Lung (tissue), 12 donors: Measurements from ENCODE around the gene ICE1. TPM values are rescaled to one million over a fixed set of nuclear protein-coding genes. Genes with fewer than 3 reads are reported as not detected.
"Not testable (repeated sequence)": the region's sequence is repeated elsewhere in the genome, so short reads cannot be mapped to it uniquely, and the experiment has no call there.

Source experiments
- ATAC-seq: fragments of 200-7000 bp; cut with Tn5 transposase; one replicate; pipeline ENCODE4 v1.9.1; 2020; ENCODE audit warnings: moderate number of reproducible peaks; ENCODE audit not compliant: insufficient read depth, low FRiP score
- DNase-seq, 3 donors: peaks; one replicate each; pipeline ENCODE4 v3.0.0-alpha.2; 2013 to 2017
- H3K27ac ChIP-seq, 2 donors: one replicate each; pipeline ENCODE4 v1.5.1; 2013; ENCODE audit warnings: mild to moderate bottlenecking in 2 of 2, moderate library complexity in 2 of 2, control low read depth in 1 of 2, inconsistent platforms in 1 of 2, low read depth in 1 of 2, low read length in 1 of 2
- H3K27me3 ChIP-seq, 3 donors: one replicate each; pipeline ENCODE4 v1.5.1; 2013; ENCODE audit warnings: low read length in 2 of 3; ENCODE audit not compliant: control insufficient read depth in 3 of 3, insufficient read depth in 3 of 3
- H3K36me3 ChIP-seq, 4 donors: one replicate each; pipeline ENCODE4 v1.5.1; 2013; ENCODE audit warnings: low read length in 4 of 4, mild to moderate bottlenecking in 1 of 4, moderate library complexity in 1 of 4; ENCODE audit not compliant: control insufficient read depth in 4 of 4, insufficient read depth in 4 of 4
- H3K4me1 ChIP-seq, 5 donors: one replicate each; pipeline ENCODE4 v1.5.1; 2013; ENCODE audit warnings: low read length in 5 of 5, mild to moderate bottlenecking in 2 of 5, moderate library complexity in 1 of 5; ENCODE audit not compliant: control insufficient read depth in 5 of 5, insufficient read depth in 5 of 5
- H3K4me3 ChIP-seq: one replicate; pipeline ENCODE4 v1.5.1; 2013; ENCODE audit warnings: mild to moderate bottlenecking, control low read depth, moderate library complexity
- H3K9ac ChIP-seq, 2 donors: one replicate each; pipeline ENCODE4 v1.5.1; 2013; ENCODE audit warnings: low read length in 2 of 2, control low read depth in 1 of 2; ENCODE audit not compliant: insufficient read depth in 1 of 2
- H3K9me3 ChIP-seq, 4 donors: one replicate each; pipeline ENCODE4 v1.5.1; 2013; ENCODE audit warnings: low read length in 3 of 4, mild to moderate bottlenecking in 1 of 4, moderate library complexity in 1 of 4; ENCODE audit not compliant: control insufficient read depth in 4 of 4, insufficient read depth in 3 of 4
- CTCF ChIP-seq: IDR thresholded peaks from 2 replicates; pipeline ENCODE4 v1.5.1; 2012; ENCODE audit warnings: mild to moderate bottlenecking; ENCODE audit errors: control extremely low read depth, extremely low read depth
- WGBS, 2 donors: extraction: QIAGEN DNeasy Blood & Tissue Kit; methylation state at CpG; one replicate each; pipeline ENCODE4 v1.1.7; 2013; 5-methylcytosine and 5-hydroxymethylcytosine counted together
- polyA plus RNA-seq, 2 donors: library from polyadenylated mRNA; stranded (reverse); fragments of 200-250 nt; gene quantifications; one replicate each; pipeline ENCODE4 v1.2.1, GENCODE V29; 2013
- total RNA-seq, 2 donors: library from RNA; depleted of rRNA in 1 of 2; stranded (reverse); fragments of >200 nt in 1 of 2; gene quantifications; one replicate each; pipeline ENCODE4 v1.2.1, GENCODE V29; 2014 to 2021
- donor health status: control.
- donor health status: control.
- donor health status: Bipolar disorder and iron deficiency.
- donor health status: healthy.
- donor health status: DM: yes; HTN: yes; CAD: no.

ICE1 gene
- total and polyA plus RNA-seq, 4 donors, result 4.9 to 33.3 (median 14.8) TPM

DNA sequence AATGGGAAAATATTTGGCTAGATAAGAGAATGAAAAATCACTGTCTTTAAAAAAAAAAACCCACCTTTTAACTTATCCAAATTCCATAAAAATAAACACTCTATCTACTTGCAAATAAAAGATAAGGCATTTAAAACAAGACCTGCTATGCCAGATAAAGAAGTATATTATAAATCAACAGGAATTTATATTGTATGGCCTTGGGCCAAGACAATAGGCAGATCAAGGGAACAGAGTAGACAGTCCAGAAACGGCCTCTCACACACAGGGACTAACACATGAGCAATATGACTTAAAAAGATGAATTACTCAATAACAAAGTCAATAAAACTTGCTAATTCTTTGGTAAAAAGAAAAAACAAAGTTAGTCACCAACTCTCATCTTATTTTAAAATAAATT, 34.7 kb upstream of the ICE1 start:
- DNase-seq, result peak in 1 of 3 donors; percentile 10

GRCh38 chr5:5390121-5390869, 32.2 kb upstream of the ICE1 start:
- ATAC-seq, result peak; percentile 56

More for the DNA sequence above, 34.7 kb upstream of the ICE1 start:
- Histone ChIP-seq H3K4me3 (no peak overlapping the region), H3K9me3 (no peaks in the 10 kb centered on the region), H3K4me1 (peaks cover 0 to 1% (median 0%) of the 10 kb centered on the region in 5 donors), H3K27ac (no peak overlapping the region), H3K9ac (no peak overlapping the region), H3K27me3 (no peaks in the 10 kb centered on the region), H3K36me3 (no peaks in the 10 kb centered on the region)
- WGBS, 2 donors, result 39 to 75% methylated on average over 1 of the region's 1 CpG
- no peak for ATAC-seq
- no peak for TF ChIP-seq CTCF

GRCh38 chr5:5392504-5392903, 30.0 kb upstream of the ICE1 start:
- not testable (repeated sequence) for H3K27me3 ChIP-seq, H3K4me1 ChIP-seq, H3K36me3 ChIP-seq, ATAC-seq, H3K9ac ChIP-seq, DNase-seq, H3K9me3 ChIP-seq, H3K27ac ChIP-seq, H3K4me3 ChIP-seq
- 88 to 92% methylated on average over 2 of the region's 2 CpGs for WGBS, 2 donors

More at GRCh38 chr5:5390121-5390869, 32.2 kb upstream of the ICE1 start:
- not testable (repeated sequence) for H3K4me3 ChIP-seq, H3K4me1 ChIP-seq, H3K27me3 ChIP-seq, H3K9me3 ChIP-seq, H3K9ac ChIP-seq, H3K27ac ChIP-seq, H3K36me3 ChIP-seq, DNase-seq
- 85 to 95% methylated on average over 9 to 12 of the region's 12 CpGs for whole genome bisulfite sequencing, 2 donors

DNA sequence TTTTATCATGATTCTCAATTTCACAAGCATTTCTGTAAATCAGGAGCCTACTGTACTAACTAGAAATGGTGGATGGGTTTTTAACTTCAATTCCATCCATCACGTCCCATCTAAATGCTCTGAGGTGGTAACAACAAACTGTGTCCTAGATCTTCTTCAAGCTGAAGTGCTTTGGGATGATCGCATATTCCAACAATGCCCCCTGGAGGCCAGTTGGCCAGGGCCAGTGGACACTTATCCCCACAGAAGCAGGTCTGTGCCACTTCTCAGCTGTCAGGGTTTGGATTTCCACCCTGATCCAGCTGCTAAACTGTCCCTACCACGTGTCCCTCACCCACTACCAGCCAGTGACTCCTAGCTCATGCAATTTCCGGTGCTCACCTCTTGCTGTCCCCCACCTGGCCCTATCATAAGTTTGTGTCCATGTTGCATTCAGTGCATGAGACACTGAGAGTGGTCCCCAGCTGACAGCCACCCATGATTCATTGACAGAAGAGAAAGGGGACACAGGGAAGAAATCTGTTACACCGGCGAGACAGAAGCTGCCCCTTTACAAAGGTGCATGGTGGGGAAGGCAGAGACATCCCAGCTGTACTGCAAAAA, 28.0 kb upstream of the ICE1 start:
- not testable (repeated sequence) for H3K36me3 ChIP-seq, H3K9me3 ChIP-seq, H3K4me3 ChIP-seq, H3K27ac ChIP-seq, H3K27me3 ChIP-seq, H3K4me1 ChIP-seq, H3K9ac ChIP-seq
- 60 to 67% methylated on average over 6 of the region's 6 CpGs for WGBS, 2 donors
- DNase-seq (peak; percentile 41 to 67 (median 61)), ATAC-seq (peak; percentile 28)
- TF ChIP-seq CTCF, result peak; percentile 16

GRCh38 chr5:5395093-5395492, 27.4 kb upstream of the ICE1 start:
- H3K4me3 ChIP-seq, H3K36me3 ChIP-seq, DNase-seq, H3K27me3 ChIP-seq, ATAC-seq, H3K27ac ChIP-seq, H3K9me3 ChIP-seq, H3K9ac ChIP-seq, H3K4me1 ChIP-seq: not testable (repeated sequence)
- 82 to 88% methylated on average over 8 of the region's 8 CpGs for WGBS, 2 donors
